ENCODE measurements around the gene MYO1D.

Gene MYO1D

GRCh38 chr17:32444301-32445073, 432.4 kb downstream of the MYO1D start, which contains the start of gene PSMD11:
TSS of gene PSMD11 (plus strand) at chr17:32444510. CDS start at chr17:32444524, 14 bp downstream.
- peak; percentile 97 for DNase-seq

GRCh38 chr17:32443827-32444300, 433.1 kb downstream of the MYO1D start:
- DNase-seq, result peak; percentile 64

Data from NCI-H146 (cell line).